Breast epithelium (tissue), 3 donors: ENCODE measurements around the gene CLASP1.

ENCODE experiments used
- POLR2A ChIP-seq: fragments of 450-650 bp; IDR thresholded peaks from one replicate; pipeline ENCODE4 v1.6.1; 2016; ENCODE audit warnings: antibody characterized with exemption, mild to moderate bottlenecking, moderate library complexity
- POLR2AphosphoS5 ChIP-seq, 3 donors: sonication (generic); formaldehyde crosslinking; IDR thresholded peaks; one replicate each; pipeline ENCODE4 v1.6.1; 2017; ENCODE audit warnings: antibody characterized with exemption in 3 of 3
- TF ChIP-seq, protein P1 (sequence below), 3 donors: fragments of 450-650 bp; IDR thresholded peaks; one replicate each; pipeline ENCODE4 v1.5.1; 2016 to 2017; ENCODE audit warnings: antibody characterized with exemption in 3 of 3, mild to moderate bottlenecking in 3 of 3, moderate library complexity in 3 of 3

DNA sequence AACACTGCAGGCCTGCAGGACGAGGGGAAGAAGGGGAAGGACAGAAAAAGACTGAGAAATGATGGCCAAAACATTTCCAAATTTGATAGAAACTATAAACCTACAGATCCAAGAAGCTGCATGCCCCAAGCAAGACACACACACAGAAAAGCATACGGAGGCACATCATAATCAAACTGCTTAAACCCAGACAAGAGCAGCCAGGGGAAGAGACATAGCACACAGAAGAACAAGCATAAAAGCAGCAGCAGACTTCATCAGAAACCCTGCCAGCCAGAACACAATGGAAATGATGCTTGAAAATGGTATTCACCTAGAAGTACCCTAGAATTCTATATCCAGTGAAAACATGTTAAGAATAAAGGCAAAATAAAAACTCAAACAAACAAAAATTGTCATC lies 175.8 kb downstream of the CLASP1 start:
- TF ChIP-seq, protein P1, sequence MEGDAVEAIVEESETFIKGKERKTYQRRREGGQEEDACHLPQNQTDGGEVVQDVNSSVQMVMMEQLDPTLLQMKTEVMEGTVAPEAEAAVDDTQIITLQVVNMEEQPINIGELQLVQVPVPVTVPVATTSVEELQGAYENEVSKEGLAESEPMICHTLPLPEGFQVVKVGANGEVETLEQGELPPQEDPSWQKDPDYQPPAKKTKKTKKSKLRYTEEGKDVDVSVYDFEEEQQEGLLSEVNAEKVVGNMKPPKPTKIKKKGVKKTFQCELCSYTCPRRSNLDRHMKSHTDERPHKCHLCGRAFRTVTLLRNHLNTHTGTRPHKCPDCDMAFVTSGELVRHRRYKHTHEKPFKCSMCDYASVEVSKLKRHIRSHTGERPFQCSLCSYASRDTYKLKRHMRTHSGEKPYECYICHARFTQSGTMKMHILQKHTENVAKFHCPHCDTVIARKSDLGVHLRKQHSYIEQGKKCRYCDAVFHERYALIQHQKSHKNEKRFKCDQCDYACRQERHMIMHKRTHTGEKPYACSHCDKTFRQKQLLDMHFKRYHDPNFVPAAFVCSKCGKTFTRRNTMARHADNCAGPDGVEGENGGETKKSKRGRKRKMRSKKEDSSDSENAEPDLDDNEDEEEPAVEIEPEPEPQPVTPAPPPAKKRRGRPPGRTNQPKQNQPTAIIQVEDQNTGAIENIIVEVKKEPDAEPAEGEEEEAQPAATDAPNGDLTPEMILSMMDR (IDR thresholded peaks at IDR 0.05) = no peak
- no peak for TF ChIP-seq POLR2A
- no peak for TF ChIP-seq POLR2AphosphoS5 (IDR thresholded peaks at IDR 0.05)
